Lower leg skin (tissue), 3 donors: ENCODE data around the gene WIPF1.

Experiments used
- POLR2A ChIP-seq, 2 donors: fragments of 450-650 bp; IDR thresholded peaks; one replicate each; pipeline ENCODE4 v1.6.1; 2016 to 2017; ENCODE audit warnings: antibody characterized with exemption in 2 of 2, mild to moderate bottlenecking in 1 of 2, moderate library complexity in 1 of 2
- TF ChIP-seq, protein P1 (sequence below), 3 donors: fragments of 450-650 bp; IDR thresholded peaks; one replicate each; pipeline ENCODE4 v1.5.1; 2016; ENCODE audit warnings: antibody characterized with exemption in 3 of 3, mild to moderate bottlenecking in 3 of 3, moderate library complexity in 2 of 3

DNA sequence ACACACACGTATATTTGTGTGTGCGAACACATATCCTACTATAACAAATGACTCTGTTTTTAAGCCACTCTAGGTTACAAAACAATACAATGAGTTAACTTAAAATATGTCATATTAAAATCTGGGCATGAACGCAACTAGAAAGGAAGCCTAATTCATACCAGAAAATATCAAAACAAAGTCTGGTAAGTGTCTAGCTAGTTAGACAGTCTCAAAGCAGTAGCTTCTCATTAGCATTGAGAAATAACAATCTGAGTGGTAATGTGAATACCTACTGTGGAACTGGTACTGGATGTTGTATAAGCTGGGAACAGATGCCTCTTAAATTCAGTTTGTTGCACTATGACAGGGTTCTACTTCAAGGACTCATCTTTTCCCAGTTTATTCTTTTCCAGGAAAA, 32.5 kb upstream of the WIPF1 start:
- TF ChIP-seq, protein P1, sequence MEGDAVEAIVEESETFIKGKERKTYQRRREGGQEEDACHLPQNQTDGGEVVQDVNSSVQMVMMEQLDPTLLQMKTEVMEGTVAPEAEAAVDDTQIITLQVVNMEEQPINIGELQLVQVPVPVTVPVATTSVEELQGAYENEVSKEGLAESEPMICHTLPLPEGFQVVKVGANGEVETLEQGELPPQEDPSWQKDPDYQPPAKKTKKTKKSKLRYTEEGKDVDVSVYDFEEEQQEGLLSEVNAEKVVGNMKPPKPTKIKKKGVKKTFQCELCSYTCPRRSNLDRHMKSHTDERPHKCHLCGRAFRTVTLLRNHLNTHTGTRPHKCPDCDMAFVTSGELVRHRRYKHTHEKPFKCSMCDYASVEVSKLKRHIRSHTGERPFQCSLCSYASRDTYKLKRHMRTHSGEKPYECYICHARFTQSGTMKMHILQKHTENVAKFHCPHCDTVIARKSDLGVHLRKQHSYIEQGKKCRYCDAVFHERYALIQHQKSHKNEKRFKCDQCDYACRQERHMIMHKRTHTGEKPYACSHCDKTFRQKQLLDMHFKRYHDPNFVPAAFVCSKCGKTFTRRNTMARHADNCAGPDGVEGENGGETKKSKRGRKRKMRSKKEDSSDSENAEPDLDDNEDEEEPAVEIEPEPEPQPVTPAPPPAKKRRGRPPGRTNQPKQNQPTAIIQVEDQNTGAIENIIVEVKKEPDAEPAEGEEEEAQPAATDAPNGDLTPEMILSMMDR (IDR thresholded peaks at IDR 0.05): no peak
- TF ChIP-seq POLR2A (IDR thresholded peaks at IDR 0.05): no peak
